ENCODE data around the gene JAZF1.

JAZF1 gene

GRCh38 chr7:27952456-27953285, 227.9 kb downstream of the JAZF1 start:
- ATAC-seq, result peak; percentile 51; the same call in 2 of the 3 replicates
- no peak for TF ChIP-seq ESRRG (CRISPR knock-in tag; IDR thresholded peaks at IDR 0.05)
- TF ChIP-seq, protein P1, sequence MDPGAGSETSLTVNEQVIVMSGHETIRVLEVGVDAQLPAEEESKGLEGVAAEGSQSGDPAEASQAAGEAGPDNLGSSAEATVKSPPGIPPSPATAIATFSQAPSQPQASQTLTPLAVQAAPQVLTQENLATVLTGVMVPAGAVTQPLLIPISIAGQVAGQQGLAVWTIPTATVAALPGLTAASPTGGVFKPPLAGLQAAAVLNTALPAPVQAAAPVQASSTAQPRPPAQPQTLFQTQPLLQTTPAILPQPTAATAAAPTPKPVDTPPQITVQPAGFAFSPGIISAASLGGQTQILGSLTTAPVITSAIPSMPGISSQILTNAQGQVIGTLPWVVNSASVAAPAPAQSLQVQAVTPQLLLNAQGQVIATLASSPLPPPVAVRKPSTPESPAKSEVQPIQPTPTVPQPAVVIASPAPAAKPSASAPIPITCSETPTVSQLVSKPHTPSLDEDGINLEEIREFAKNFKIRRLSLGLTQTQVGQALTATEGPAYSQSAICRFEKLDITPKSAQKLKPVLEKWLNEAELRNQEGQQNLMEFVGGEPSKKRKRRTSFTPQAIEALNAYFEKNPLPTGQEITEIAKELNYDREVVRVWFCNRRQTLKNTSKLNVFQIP (CRISPR knock-in tag; IDR thresholded peaks at IDR 0.05; ENCODE audit: borderline replicate concordance, low read depth), result no peak
- TF ChIP-seq ARNTL (CRISPR knock-in tag; IDR thresholded peaks at IDR 0.05; ENCODE audit: borderline replicate concordance, low read depth), result no peak

GRCh38 chr7:27950123-27950522, 230.5 kb downstream of the JAZF1 start:
- TF ChIP-seq, protein P2, sequence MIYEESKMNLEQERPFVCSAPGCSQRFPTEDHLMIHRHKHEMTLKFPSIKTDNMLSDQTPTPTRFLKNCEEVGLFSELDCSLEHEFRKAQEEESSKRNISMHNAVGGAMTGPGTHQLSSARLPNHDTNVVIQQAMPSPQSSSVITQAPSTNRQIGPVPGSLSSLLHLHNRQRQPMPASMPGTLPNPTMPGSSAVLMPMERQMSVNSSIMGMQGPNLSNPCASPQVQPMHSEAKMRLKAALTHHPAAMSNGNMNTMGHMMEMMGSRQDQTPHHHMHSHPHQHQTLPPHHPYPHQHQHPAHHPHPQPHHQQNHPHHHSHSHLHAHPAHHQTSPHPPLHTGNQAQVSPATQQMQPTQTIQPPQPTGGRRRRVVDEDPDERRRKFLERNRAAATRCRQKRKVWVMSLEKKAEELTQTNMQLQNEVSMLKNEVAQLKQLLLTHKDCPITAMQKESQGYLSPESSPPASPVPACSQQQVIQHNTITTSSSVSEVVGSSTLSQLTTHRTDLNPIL (CRISPR knock-in tag; IDR thresholded peaks at IDR 0.05; ENCODE audit: low read depth), result no peak
- no peak for TF ChIP-seq CSRNP3 (CRISPR knock-in tag; IDR thresholded peaks at IDR 0.05)
- no peak for TF ChIP-seq TOX (CRISPR knock-in tag; IDR thresholded peaks at IDR 0.05; ENCODE audit: borderline replicate concordance)
- no peak for TF ChIP-seq SNAI2 (CRISPR knock-in tag; IDR thresholded peaks at IDR 0.05)
- no peak for TF ChIP-seq ESRRG (CRISPR knock-in tag; IDR thresholded peaks at IDR 0.05)
- no peak for TF ChIP-seq ZC3H10 (CRISPR knock-in tag; IDR thresholded peaks at IDR 0.05)
- no peak for TF ChIP-seq TCF4 (CRISPR knock-in tag; IDR thresholded peaks at IDR 0.05; ENCODE audit: borderline replicate concordance)
- no peak for TF ChIP-seq GLIS3 (CRISPR knock-in tag; IDR thresholded peaks at IDR 0.05)
- no peak for TF ChIP-seq TSHZ2 (CRISPR knock-in tag; IDR thresholded peaks at IDR 0.05)
- TF ChIP-seq ARNTL (CRISPR knock-in tag; IDR thresholded peaks at IDR 0.05; ENCODE audit: borderline replicate concordance, low read depth), result no peak
- TF ChIP-seq BACH2 (CRISPR knock-in tag; IDR thresholded peaks at IDR 0.05; ENCODE audit: borderline replicate concordance), result no peak
- no peak for TF ChIP-seq OSR1 (CRISPR knock-in tag; IDR thresholded peaks at IDR 0.05)
- TF ChIP-seq ZNF8 (CRISPR knock-in tag; IDR thresholded peaks at IDR 0.05), result no peak
- TF ChIP-seq CSDC2 (CRISPR knock-in tag; IDR thresholded peaks at IDR 0.05), result no peak
- ATAC-seq, result no peak

DNA sequence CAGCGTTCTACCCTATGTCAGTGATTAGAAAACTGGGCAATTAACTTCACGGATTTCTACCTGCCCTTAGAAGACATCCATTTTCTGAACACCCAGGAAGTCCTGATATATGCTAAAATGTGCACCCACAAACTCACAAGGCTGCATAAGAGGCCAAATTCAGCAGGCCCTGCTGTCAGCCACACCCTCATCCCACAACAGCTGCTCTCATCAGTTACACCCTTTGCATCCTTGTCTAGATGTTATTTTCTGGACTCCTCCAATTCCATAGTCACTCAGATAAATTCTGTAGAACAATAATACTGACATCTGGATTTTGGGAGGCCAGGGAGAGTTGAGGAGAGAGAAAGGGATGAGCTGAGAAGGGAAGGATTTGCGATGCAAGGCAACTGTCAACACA, 231.7 kb downstream of the JAZF1 start:
- ATAC-seq, result no peak
- no peak for TF ChIP-seq ARNTL (CRISPR knock-in tag; IDR thresholded peaks at IDR 0.05; ENCODE audit: borderline replicate concordance, low read depth)
- no peak for TF ChIP-seq TOX (CRISPR knock-in tag; IDR thresholded peaks at IDR 0.05; ENCODE audit: borderline replicate concordance)
- TF ChIP-seq GLIS3 (CRISPR knock-in tag; IDR thresholded peaks at IDR 0.05), result no peak
- TF ChIP-seq OSR1 (CRISPR knock-in tag; IDR thresholded peaks at IDR 0.05), result no peak
- no peak for TF ChIP-seq ESRRG (CRISPR knock-in tag; IDR thresholded peaks at IDR 0.05)
- no peak for TF ChIP-seq RARB (CRISPR knock-in tag; IDR thresholded peaks at IDR 0.05)
- TF ChIP-seq, protein P1 (CRISPR knock-in tag; IDR thresholded peaks at IDR 0.05; ENCODE audit: borderline replicate concordance, low read depth), result no peak
- no peak for TF ChIP-seq TCF4 (CRISPR knock-in tag; IDR thresholded peaks at IDR 0.05; ENCODE audit: borderline replicate concordance)
- no peak for TF ChIP-seq ZFP30 (CRISPR knock-in tag; IDR thresholded peaks at IDR 0.05)
- no peak for TF ChIP-seq ZC3H10 (CRISPR knock-in tag; IDR thresholded peaks at IDR 0.05)
- TF ChIP-seq ZNF8 (CRISPR knock-in tag; IDR thresholded peaks at IDR 0.05), result no peak
- TF ChIP-seq ZNF70 (CRISPR knock-in tag; IDR thresholded peaks at IDR 0.05), result no peak
- TF ChIP-seq CSRNP3 (CRISPR knock-in tag; IDR thresholded peaks at IDR 0.05), result no peak
- TF ChIP-seq ISL1 (CRISPR knock-in tag; IDR thresholded peaks at IDR 0.05), result no peak
- TF ChIP-seq, protein P2 (CRISPR knock-in tag; IDR thresholded peaks at IDR 0.05; ENCODE audit: low read depth), result no peak
